Endothelial cell (in vitro differentiated cells): ENCODE results near the gene VDR. TPM values are rescaled to one million over a fixed set of nuclear protein-coding genes. Genes with fewer than 3 reads are reported as not detected.

Experiments used
- DNase-seq: peaks from one replicate; pipeline ENCODE4 v3.0.0; 2021; ENCODE audit warnings: low spot score
- H3K27ac Mint-ChIP-seq: one replicate; pipeline ENCODE4 v1.8.0; 2021; ENCODE audit warnings: mixed read lengths, inconsistent platforms; ENCODE audit not compliant: unreplicated experiment
- H3K27me3 Mint-ChIP-seq: one replicate; pipeline ENCODE4 v1.8.0; 2021; ENCODE audit warnings: mild to moderate bottlenecking, moderate library complexity, mixed read lengths, inconsistent platforms; ENCODE audit not compliant: unreplicated experiment
- H3K36me3 Mint-ChIP-seq: one replicate; pipeline ENCODE4 v1.8.0; 2021; ENCODE audit warnings: mild to moderate bottlenecking, low read depth, mixed read lengths, inconsistent platforms; ENCODE audit not compliant: unreplicated experiment
- H3K4me1 Mint-ChIP-seq: one replicate; pipeline ENCODE4 v1.8.0; 2021; ENCODE audit warnings: mild to moderate bottlenecking, mixed read lengths, inconsistent platforms; ENCODE audit not compliant: unreplicated experiment
- H3K4me3 Mint-ChIP-seq: one replicate; pipeline ENCODE4 v1.8.0; 2021; ENCODE audit warnings: mild to moderate bottlenecking, mixed read lengths, inconsistent platforms; ENCODE audit not compliant: unreplicated experiment
- H3K9me3 Mint-ChIP-seq: one replicate; pipeline ENCODE4 v1.8.0; 2021; ENCODE audit warnings: mixed read lengths, inconsistent platforms; ENCODE audit not compliant: unreplicated experiment
- CTCF ChIP-seq: fragments of 200-600 bp; sonication (generic); IDR thresholded peaks from one replicate; pipeline ENCODE4 v1.5.0; 2021; ENCODE audit warnings: antibody characterized with exemption; ENCODE audit not compliant: unreplicated experiment
- total RNA-seq: library from RNA; stranded (reverse); fragmentation: NEBNext Ultra II Directional; extraction: Animal tissue kit (Norgen Biotek cat#: 25700); gene quantifications from one replicate; pipeline ENCODE4 v1.2.1, GENCODE V29; 2021; ENCODE audit not compliant: unreplicated experiment

VDR gene
- total RNA-seq, 1 donor from 2014 or later, result 2.3 TPM

GRCh38 chr12:47876440-47876960, 28.3 kb downstream of the VDR start:
- Mint-ChIP-seq H3K4me1 (peaks cover 5% of the 10 kb centered on the region), H3K27me3 (no peaks in the 10 kb centered on the region), H3K9me3 (no peaks in the 10 kb centered on the region), H3K4me3 (peak overlapping the region; percentile 27), H3K27ac (no peak overlapping the region), H3K36me3 (peaks cover 15% of the 10 kb centered on the region)
- DNase-seq, result no peak
- TF ChIP-seq CTCF, result no peak

- Mint-ChIP-seq H3K4me3 (no peak overlapping the region), H3K27me3 (no peaks in the 10 kb centered on the region), H3K27ac (no peak overlapping the region), H3K9me3 (no peaks in the 10 kb centered on the region), H3K4me1 (peaks cover 5% of the 10 kb centered on the region), H3K36me3 (peaks cover 15% of the 10 kb centered on the region)
- no peak for DNase-seq
- no peak for TF ChIP-seq CTCF
Measured at GRCh38 chr12:47875746-47876439, 28.9 kb downstream of the VDR start.

- Mint-ChIP-seq H3K27me3 (peaks cover 3% of the 10 kb centered on the region), H3K4me3 (no peak overlapping the region), H3K4me1 (peaks cover 6% of the 10 kb centered on the region), H3K27ac (no peak overlapping the region), H3K9me3 (no peaks in the 10 kb centered on the region), H3K36me3 (peaks cover 11% of the 10 kb centered on the region)
- no peak for TF ChIP-seq CTCF
- DNase-seq, result no peak
Measured at GRCh38 chr12:47874316-47874715, 30.5 kb downstream of the VDR start.

- H3K27ac Mint-ChIP-seq, result no peak overlapping the region
- no peaks in the 10 kb centered on the region for H3K36me3 Mint-ChIP-seq
- peak; percentile 54 for DNase-seq
Measured at GRCh38 chr12:47870175-47870781, 34.5 kb downstream of the VDR start.

More at GRCh38 chr12:47870175-47870781, 34.5 kb downstream of the VDR start:
- peaks cover 6% of the 10 kb centered on the region for H3K4me1 Mint-ChIP-seq
- no peaks in the 10 kb centered on the region for H3K9me3 Mint-ChIP-seq
- peak; percentile 50 for TF ChIP-seq CTCF
- no peak overlapping the region for H3K4me3 Mint-ChIP-seq
- peaks cover 7% of the 10 kb centered on the region for H3K27me3 Mint-ChIP-seq
